GM10847 (cell line): ENCODE data around the gene VWA5B2.

Experiments
- POLR2A ChIP-seq: IDR thresholded peaks from 2 replicates; pipeline ENCODE4 v1.6.1; 2011; ENCODE audit not compliant: insufficient read length; ENCODE audit errors: extremely low read depth

VWA5B2 gene

GRCh38 chr3:184249412-184250166 lies 20.2 kb downstream of the VWA5B2 start, which contains the start of gene EEF1AKMT4:
Gene EEF1AKMT4, plus strand, starts transcription at chr3:184249672. Its CDS starts 23 bp downstream, at chr3:184249695.
- TF ChIP-seq POLR2A: peak; percentile 44

DNA sequence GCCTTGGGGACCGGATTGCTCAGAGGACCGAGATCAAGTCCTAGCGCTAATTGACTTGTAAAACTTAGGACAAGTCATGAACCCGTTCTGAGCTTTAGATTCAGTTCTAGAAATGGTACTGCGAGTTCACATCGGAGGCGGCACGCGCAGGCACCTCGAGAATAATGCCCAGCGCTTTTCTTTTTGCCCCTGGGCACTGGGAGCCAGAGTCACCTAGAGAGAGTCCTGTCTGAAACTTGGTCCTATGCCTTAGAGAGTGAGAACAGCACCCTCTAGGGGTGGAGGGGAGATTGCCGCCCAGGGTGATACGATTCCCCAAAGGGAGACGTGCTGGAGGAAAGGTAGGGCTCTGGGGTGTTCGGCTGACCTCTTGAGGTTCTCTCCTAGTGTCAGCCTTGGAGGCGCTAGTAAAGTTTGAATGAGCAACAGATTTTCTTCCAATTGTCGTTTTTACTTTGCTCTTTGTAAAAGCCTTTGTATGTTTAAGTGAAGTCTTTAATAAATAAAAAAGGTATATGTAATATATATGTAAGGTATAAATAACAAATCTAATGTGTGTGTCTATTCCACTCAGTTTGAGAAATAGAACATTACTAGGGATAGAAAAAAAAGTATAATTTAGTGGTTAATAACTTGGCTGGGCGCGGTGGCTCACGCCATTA lies 20.9 kb downstream of the VWA5B2 start:
- TF ChIP-seq POLR2A: no peak

GRCh38 chr3:184255291-184256039 lies 26.1 kb downstream of the VWA5B2 start:
- TF ChIP-seq POLR2A: no peak

- TF ChIP-seq POLR2A: no peak
Measured at GRCh38 chr3:184257083-184257915, 27.9 kb downstream of the VWA5B2 start.

GRCh38 chr3:184258926-184259325 lies 29.5 kb downstream of the VWA5B2 start:
- TF ChIP-seq POLR2A: no peak

DNA sequence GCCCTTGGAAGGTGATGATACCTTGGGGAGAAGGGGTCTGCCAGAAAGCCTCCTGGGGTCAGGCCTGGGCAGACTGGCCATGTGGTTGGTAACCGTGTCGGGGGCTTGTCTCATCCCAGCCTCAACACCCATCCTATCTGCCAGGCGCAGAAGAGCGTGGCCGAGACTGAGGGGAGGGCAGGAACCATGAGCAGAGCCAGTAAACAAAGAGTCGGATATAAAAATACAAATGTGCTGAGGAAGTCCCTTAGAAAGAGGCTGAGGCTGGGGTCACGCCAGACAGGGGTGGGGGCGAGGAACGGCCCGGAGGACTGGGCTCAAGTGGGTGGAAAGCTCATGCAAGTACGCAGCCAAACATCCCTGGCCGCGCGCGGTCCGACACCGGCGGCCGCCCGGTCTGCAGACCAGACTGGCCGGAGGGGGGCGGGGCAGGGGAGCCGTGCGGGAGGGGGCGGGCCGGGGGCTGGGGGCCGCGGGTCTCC lies 30.1 kb downstream of the VWA5B2 start:
- TF ChIP-seq POLR2A: no peak

- TF ChIP-seq POLR2A: no peak
Measured at GRCh38 chr3:184259878-184260723, 30.7 kb downstream of the VWA5B2 start.

DNA sequence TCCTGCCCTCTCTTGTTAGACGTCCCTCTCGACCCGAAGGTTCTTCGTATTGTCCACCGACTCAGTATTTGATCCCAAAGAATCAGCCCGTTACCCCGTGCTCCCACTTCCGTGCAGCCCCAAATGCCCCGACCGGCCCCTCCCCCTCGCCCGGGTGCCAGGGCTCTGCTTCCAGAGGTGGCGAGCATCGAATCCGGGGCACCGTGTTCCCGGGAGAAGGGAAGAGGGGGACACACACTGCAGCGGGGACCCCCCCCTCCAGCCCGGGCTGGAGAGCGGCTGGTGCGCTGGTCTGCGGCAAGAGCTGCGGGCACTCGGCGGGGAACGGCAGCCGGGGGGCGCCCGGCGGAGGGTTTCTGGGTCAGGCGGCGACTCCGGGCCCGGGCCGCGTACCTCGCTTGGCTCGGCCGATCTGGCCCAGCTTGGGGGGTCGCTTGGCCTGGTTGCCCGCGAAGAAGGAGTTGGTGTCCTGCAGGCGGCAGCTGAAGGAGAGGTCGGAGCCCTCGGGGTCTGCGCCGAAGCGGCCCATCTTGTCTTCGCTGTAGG lies 31.4 kb downstream of the VWA5B2 start:
- no peak for TF ChIP-seq POLR2A

DNA sequence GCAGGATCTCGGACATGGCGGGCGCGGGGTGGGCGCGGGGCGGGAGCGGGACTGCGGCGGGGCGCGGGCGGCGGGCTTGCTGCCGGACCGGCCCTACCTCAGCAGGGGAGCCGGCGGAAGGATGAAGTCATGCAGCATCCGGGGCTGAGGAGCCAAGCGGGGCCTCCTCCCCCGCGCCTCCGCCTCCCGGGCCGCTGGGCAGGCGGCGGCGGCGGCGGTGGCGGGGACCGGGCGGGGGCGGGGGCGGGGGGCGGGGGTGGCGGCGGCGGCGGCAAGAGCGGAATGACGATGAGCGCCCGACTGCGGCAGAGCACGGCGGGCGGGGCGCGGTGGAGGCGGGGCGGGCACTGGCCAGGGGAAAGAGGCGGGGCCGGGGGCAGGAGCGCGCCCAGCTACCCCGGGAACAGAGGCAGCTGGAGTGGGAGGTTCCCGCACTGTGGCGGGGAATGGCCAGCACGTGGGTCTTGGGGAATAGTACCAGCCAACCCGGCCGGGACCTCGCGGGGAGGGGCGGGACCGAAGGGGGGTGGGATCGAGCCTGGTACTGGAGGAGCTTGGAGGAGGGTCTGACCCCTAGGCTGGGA lies 32.0 kb downstream of the VWA5B2 start, which contains the start of gene CAMK2N2:
CAMK2N2 (minus strand) TSS at position 284 of the 584 bp plus-strand sequence; CDS start at position 16, 268 bp downstream.
- TF ChIP-seq POLR2A: no peak

- TF ChIP-seq POLR2A: no peak
Measured at GRCh38 chr3:184261854-184262763, 32.7 kb downstream of the VWA5B2 start.

DNA sequence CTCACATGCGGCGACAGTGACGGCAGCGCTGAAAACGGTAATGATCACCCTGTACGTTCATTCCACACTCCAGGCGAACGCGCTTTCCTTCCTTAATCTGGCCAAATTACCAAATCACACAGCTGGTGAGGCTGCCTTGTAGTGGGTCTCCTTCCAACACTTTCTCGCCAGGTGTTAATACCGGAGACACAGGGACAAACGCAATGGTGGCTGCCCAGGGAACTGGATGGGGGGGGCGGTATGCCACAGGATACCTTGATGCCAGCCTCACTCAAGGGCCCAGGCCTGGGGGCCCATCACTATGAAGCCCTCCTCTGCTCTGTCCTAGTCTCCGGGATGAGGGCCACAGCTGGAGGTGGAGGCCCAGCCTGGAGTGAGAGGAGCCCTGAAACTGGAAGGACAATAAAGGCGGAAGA lies 33.4 kb downstream of the VWA5B2 start:
- TF ChIP-seq POLR2A: no peak

- no peak for TF ChIP-seq POLR2A
Measured at GRCh38 chr3:184272269-184272668, 42.9 kb downstream of the VWA5B2 start.
